ENCODE data around the gene CAPN5. TPM values are rescaled to one million over a fixed set of nuclear protein-coding genes. Genes with fewer than 3 reads are reported as not detected.
A peak's percentile ranks its signal among the peaks of the same experiment; 100 is the strongest.

Gene CAPN5
- total and polyA plus RNA-seq, 2 experiments from 2014 or later, result 25.2 to 28.8 TPM

GRCh38 chr11:77146261-77147035 is 79.7 kb downstream of the CAPN5 start:
- no peak for DNase-seq (ENCODE audit: low spot score)
- Histone ChIP-seq H2AFZ (no peak overlapping the region), H3K36me3 (replicated peaks; ENCODE audit: insufficient read depth, low read depth) (no peaks in the 10 kb centered on the region), H3K27ac (no peak overlapping the region), H4K20me1 (ENCODE audit: insufficient read depth, poor library complexity, severe bottlenecking) (no peaks in the 10 kb centered on the region), H3K4me3 (no peak overlapping the region), H3K4me2 (no peak overlapping the region), H3K27me3 (no peaks in the 10 kb centered on the region), H3K9me2 (replicated peaks; ENCODE audit: insufficient read depth) (no peaks in the 10 kb centered on the region), H3K4me1 (ENCODE audit: insufficient read depth) (peaks cover 27% of the 10 kb centered on the region), H3K79me2 (no peaks in the 10 kb centered on the region), H3K9me3 (ENCODE audit: low read depth) (no peaks in the 10 kb centered on the region)
- 96% methylated on average over 10 of the region's 10 CpGs for WGBS (ENCODE audit: low lambda C conversion rate, missing lambda C conversion rate)
- TF ChIP-seq CTCF (IDR thresholded peaks at IDR 0.05; ENCODE audit: poor library complexity), result no peak
- TF ChIP-seq EZH2 (IDR thresholded peaks at IDR 0.05; ENCODE audit: borderline replicate concordance), result no peak
- TF ChIP-seq EZH2phosphoT487 (IDR thresholded peaks at IDR 0.05; ENCODE audit: low read depth, severe bottlenecking, unreplicated experiment), result no peak

DNA sequence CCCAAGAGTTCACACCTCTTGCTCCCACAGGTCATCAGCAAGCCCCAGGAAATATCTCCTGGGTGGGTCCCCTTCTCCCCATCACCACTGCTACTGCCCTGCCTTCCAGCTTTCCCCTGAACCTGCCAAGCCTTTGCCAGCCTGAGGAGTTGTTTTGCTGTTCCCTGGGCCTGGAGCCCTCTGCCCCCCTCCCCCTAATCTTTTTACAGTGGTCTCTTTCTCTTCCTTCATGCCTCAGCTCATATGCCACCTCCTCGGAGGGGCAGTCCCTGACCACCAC is 80.2 kb downstream of the CAPN5 start:
- H3K4me1 ChIP-seq (ENCODE audit: insufficient read depth), result peaks cover 26% of the 10 kb centered on the region
- DNase-seq (ENCODE audit: low spot score), result no peak
- H3K4me3 ChIP-seq, result no peak overlapping the region
- no peaks in the 10 kb centered on the region for H4K20me1 ChIP-seq (ENCODE audit: insufficient read depth, poor library complexity, severe bottlenecking)
- H3K9me3 ChIP-seq (ENCODE audit: low read depth), result no peaks in the 10 kb centered on the region
- H2AFZ ChIP-seq, result no peak overlapping the region
- WGBS (ENCODE audit: low lambda C conversion rate, missing lambda C conversion rate), result 86% methylated on average over 1 of the region's 1 CpG
- H3K36me3 ChIP-seq (replicated peaks; ENCODE audit: insufficient read depth, low read depth), result no peaks in the 10 kb centered on the region
- no peaks in the 10 kb centered on the region for H3K27me3 ChIP-seq
- H3K4me2 ChIP-seq, result no peak overlapping the region
- H3K9me2 ChIP-seq (replicated peaks; ENCODE audit: insufficient read depth), result no peaks in the 10 kb centered on the region
- no peak overlapping the region for H3K27ac ChIP-seq
- TF ChIP-seq EZH2 (IDR thresholded peaks at IDR 0.05; ENCODE audit: borderline replicate concordance), result no peak
- no peak for TF ChIP-seq CTCF (IDR thresholded peaks at IDR 0.05; ENCODE audit: poor library complexity)
- no peak for TF ChIP-seq EZH2phosphoT487 (IDR thresholded peaks at IDR 0.05; ENCODE audit: low read depth, severe bottlenecking, unreplicated experiment)
- H3K79me2 ChIP-seq, result no peaks in the 10 kb centered on the region

GRCh38 chr11:77147668-77148321 is 81.0 kb downstream of the CAPN5 start:
- Histone ChIP-seq H3K4me1 (ENCODE audit: insufficient read depth) (peaks cover 29% of the 10 kb centered on the region), H3K36me3 (replicated peaks; ENCODE audit: insufficient read depth, low read depth) (no peaks in the 10 kb centered on the region), H3K4me2 (peak overlapping the region; percentile 87), H3K79me2 (no peaks in the 10 kb centered on the region), H3K9me2 (replicated peaks; ENCODE audit: insufficient read depth) (no peaks in the 10 kb centered on the region), H3K4me3 (peak overlapping the region; percentile 13), H3K27me3 (no peaks in the 10 kb centered on the region), H3K9me3 (ENCODE audit: low read depth) (no peaks in the 10 kb centered on the region), H4K20me1 (ENCODE audit: insufficient read depth, poor library complexity, severe bottlenecking) (no peaks in the 10 kb centered on the region), H2AFZ (peak overlapping the region; percentile 75), H3K27ac (no peak overlapping the region)
- TF ChIP-seq EZH2 (IDR thresholded peaks at IDR 0.05; ENCODE audit: borderline replicate concordance) (no peak), EZH2phosphoT487 (IDR thresholded peaks at IDR 0.05; ENCODE audit: low read depth, severe bottlenecking, unreplicated experiment) (no peak), CTCF (IDR thresholded peaks at IDR 0.05; ENCODE audit: poor library complexity) (no peak)
- DNase-seq (ENCODE audit: low spot score), result peak; percentile 67
- 9% methylated on average over 24 of the region's 47 CpGs for WGBS (ENCODE audit: low lambda C conversion rate, missing lambda C conversion rate)
